ENCODE data around the gene PYM1. TPM values are rescaled to one million over a fixed set of nuclear protein-coding genes. Genes with fewer than 3 reads are reported as not detected.
"Not testable (repeated sequence)": the region's sequence is repeated elsewhere in the genome, so short reads cannot be mapped to it uniquely, and the experiment has no call there.

Gene PYM1
- total RNA-seq, 1 experiment from 2014 or later: 39.5 TPM

GRCh38 chr12:55912908-55913307, 14.8 kb downstream of the PYM1 start:
- DNase-seq (ENCODE audit: low read depth): no peak

GRCh38 chr12:55909513-55909884, 18.2 kb downstream of the PYM1 start:
- DNase-seq (ENCODE audit: low read depth): no peak

- no peak for DNase-seq (ENCODE audit: low read depth)
Measured at GRCh38 chr12:55908726-55909512, 18.8 kb downstream of the PYM1 start.

- peak; percentile 56 for DNase-seq (ENCODE audit: low read depth)
Measured at GRCh38 chr12:55906056-55906455, 21.6 kb downstream of the PYM1 start.

- no peak for DNase-seq (ENCODE audit: low read depth)
Measured at GRCh38 chr12:55901881-55902490, 25.7 kb downstream of the PYM1 start.

GRCh38 chr12:55899082-55899481, 28.6 kb downstream of the PYM1 start:
- DNase-seq (ENCODE audit: low read depth): peak; percentile 22

- no peak for DNase-seq (ENCODE audit: low read depth)
Measured at GRCh38 chr12:55893723-55894122, 34.0 kb downstream of the PYM1 start.

GRCh38 chr12:55891310-55891709, 36.4 kb downstream of the PYM1 start:
- DNase-seq (ENCODE audit: low read depth): no peak

GRCh38 chr12:55885113-55885512, 42.6 kb downstream of the PYM1 start:
- DNase-seq (ENCODE audit: low read depth): no peak

- peak; percentile 5 for DNase-seq (ENCODE audit: low read depth)
Measured at GRCh38 chr12:55877824-55878223, 49.9 kb downstream of the PYM1 start.

- no peak for DNase-seq (ENCODE audit: low read depth)
Measured at GRCh38 chr12:55875704-55876467, 51.8 kb downstream of the PYM1 start.

GRCh38 chr12:55874443-55874842, 53.3 kb downstream of the PYM1 start:
- DNase-seq (ENCODE audit: low read depth): no peak

GRCh38 chr12:55866454-55867004, 61.2 kb downstream of the PYM1 start:
- not testable (repeated sequence) for DNase-seq (ENCODE audit: low read depth)

GRCh38 chr12:55865327-55865726, 62.4 kb downstream of the PYM1 start:
- DNase-seq (ENCODE audit: low read depth): no peak

- DNase-seq (ENCODE audit: low read depth): not testable (repeated sequence)
Measured at GRCh38 chr12:55862931-55863330, 64.8 kb downstream of the PYM1 start.

GRCh38 chr12:55862286-55862685, 65.4 kb downstream of the PYM1 start:
- peak; percentile 46 for DNase-seq (ENCODE audit: low read depth)

- no peak for DNase-seq (ENCODE audit: low read depth)
Measured at GRCh38 chr12:55861871-55862270, 65.8 kb downstream of the PYM1 start.

- no peak for DNase-seq (ENCODE audit: low read depth)
Measured at GRCh38 chr12:55861396-55861795, 66.3 kb downstream of the PYM1 start.

- DNase-seq (ENCODE audit: low read depth): no peak
Measured at GRCh38 chr12:55852740-55853139, 75.0 kb downstream of the PYM1 start.
